ENCODE data around the gene GLS2.

- no peak for TF ChIP-seq CTCF (conservative IDR thresholded peaks at IDR 0.05 in 1 of 2, IDR thresholded peaks at IDR 0.05 in 1 of 2; ENCODE audit: low read depth in 1 of 2, low read length in 2 of 2)
- TF ChIP-seq EZH2 (IDR thresholded peaks at IDR 0.05; ENCODE audit: low read length, missing control alignments): no peak
Measured at GRCh38 chr12:56449622-56449984, 38.4 kb downstream of the GLS2 start.
